K562 (cell line): ENCODE results near the gene BHLHE40. TPM values are rescaled to one million over a fixed set of nuclear protein-coding genes. Genes with fewer than 3 reads are reported as not detected.

Source experiments
- ARID2 ChIP-seq: fragments of 450-650 bp; IDR thresholded peaks from 2 replicates; pipeline ENCODE4 v1.6.1; 2017; ENCODE audit warnings: antibody characterized with exemption, mild to moderate bottlenecking
- ESRRA ChIP-seq: fragments of 450-650 bp; IDR thresholded peaks from 2 replicates; pipeline ENCODE4 v1.6.1; 2014; ENCODE audit warnings: low read depth, mild to moderate bottlenecking, moderate library complexity, borderline replicate concordance
- FOXK2 ChIP-seq, 2 experiments: fragments of 450-650 bp; IDR thresholded peaks in 1 of 2; conservative IDR thresholded peaks in 1 of 2; 2 replicates each; pipeline ENCODE4 v1.6.1; 2016; ENCODE audit warnings: low read depth in 2 of 2, mild to moderate bottlenecking in 1 of 2
- GATAD2A ChIP-seq: fragments of 450-650 bp; IDR thresholded peaks from 2 replicates; pipeline ENCODE4 v1.6.1; 2017
- KLF16 ChIP-seq: IDR thresholded peaks from 2 replicates; pipeline ENCODE4 v1.6.1; 2016; ENCODE audit warnings: antibody characterized with exemption
- MAFK ChIP-seq: IDR thresholded peaks from 2 replicates; pipeline ENCODE4 v1.6.1; 2011; ENCODE audit warnings: low read length, improper control_type of control experiment
- MTA2 ChIP-seq: fragments of 450-650 bp; IDR thresholded peaks from 2 replicates; pipeline ENCODE4 v1.6.1; 2016; ENCODE audit warnings: low read depth
- NR2C1 ChIP-seq, 2 experiments: fragments of 450-650 bp; IDR thresholded peaks; 2 replicates each; pipeline ENCODE4 v1.6.1; 2017; ENCODE audit warnings: mild to moderate bottlenecking in 2 of 2, antibody characterized with exemption in 1 of 2, inconsistent platforms in 1 of 2, missing compliant biosample characterization in 1 of 2, missing genetic modification characterization in 1 of 2
- PURB ChIP-seq: sonication (generic); formaldehyde crosslinking; IDR thresholded peaks from 2 replicates; pipeline ENCODE4 v1.9.0; 2021; ENCODE audit warnings: low read depth, mild to moderate bottlenecking, missing genetic modification reagents
- RAD21 ChIP-seq, 2 experiments: fragments of 250-450 bp in 1 of 2; fragments of 450-650 bp in 1 of 2; sonication (Bioruptor Pico) in 1 of 2; formaldehyde crosslinking in 1 of 2; IDR thresholded peaks in 1 of 2; conservative IDR thresholded peaks in 1 of 2; 2 replicates each; pipeline versions ENCODE4 v1.4.0 to v1.8.0; 2020 to 2022; ENCODE audit warnings: mild to moderate bottlenecking in 2 of 2, moderate library complexity in 1 of 2
- RBFOX2 ChIP-seq: fragments of 200-400 bp; formaldehyde crosslinking; IDR thresholded peaks from 2 replicates; pipeline ENCODE4 v1.6.1; 2017; ENCODE audit warnings: low read depth, mild to moderate bottlenecking, low read length, moderate library complexity
- SIN3B ChIP-seq: fragments of 450-650 bp; IDR thresholded peaks from 2 replicates; pipeline ENCODE4 v1.6.1; 2017; ENCODE audit warnings: low read depth, mild to moderate bottlenecking, moderate library complexity
- TARDBP ChIP-seq: fragments of 450-650 bp; IDR thresholded peaks from 2 replicates; pipeline ENCODE4 v1.6.1; 2016
- ZNF766 ChIP-seq: fragments of 200-800 bp; sonication (Bioruptor generic); conservative IDR thresholded peaks from 2 replicates; pipeline ENCODE4 v1.6.1; 2016; ENCODE audit warnings: missing genetic modification characterization, missing compliant biosample characterization
- polyA plus RNA-seq, 8 experiments: library from polyadenylated mRNA; depleted of rRNA in 4 of 8; stranded (reverse) in 5 of 8; unstranded in 3 of 8; fragments of >200 nt; fragmentation: Nextera tagmentation in 2 of 8; fragmentation: Illumina TruSeq in 1 of 8; extraction: Ambion mirVana in 2 of 8; extraction: Trizol in 1 of 8; gene quantifications; 2 replicates each; pipeline versions ENCODE4 v1.2.1 to v1.2.3, GENCODE V29; 2011 to 2014; ENCODE audit warnings: inconsistent platforms in 1 of 8, missing spikeins in 1 of 8
- total RNA-seq, 7 experiments: library from RNA; depleted of rRNA in 6 of 7; stranded (reverse); fragments of >200 nt in 6 of 7; fragmentation: Illumina TruSeq in 2 of 7; extraction: Trizol in 2 of 7; gene quantifications; 2 replicates each; pipeline versions ENCODE4 v1.2.1 to v1.2.3, GENCODE V29; 2011 to 2021; ENCODE audit warnings: low replicate concordance in 1 of 7
- TF ChIP-seq, protein P1 (sequence below): fragments of 450-650 bp; IDR thresholded peaks from 2 replicates; pipeline ENCODE4 v1.6.1; 2018; ENCODE audit not compliant: partially characterized antibody
- TF ChIP-seq, protein P2 (sequence below): sonication (generic); formaldehyde crosslinking; IDR thresholded peaks from 2 replicates; pipeline ENCODE4 v1.8.0; 2022; ENCODE audit warnings: mild to moderate bottlenecking, missing genetic modification reagents
- TF ChIP-seq, protein P3 (sequence below): fragments of 450-650 bp; IDR thresholded peaks from 2 replicates; pipeline ENCODE4 v1.6.1; 2017; ENCODE audit warnings: mild to moderate bottlenecking, moderate library complexity
- TF ChIP-seq, protein P4 (sequence below): fragments of 450-650 bp; IDR thresholded peaks from 2 replicates; pipeline ENCODE4 v1.6.1; 2016; ENCODE audit warnings: missing biosample characterization, missing genetic modification characterization
- TF ChIP-seq, protein P5 (sequence below): fragments of 250-450 bp; sonication (Bioruptor Pico); IDR thresholded peaks from 2 replicates; pipeline ENCODE4 v1.5.0; 2021; ENCODE audit warnings: mild to moderate bottlenecking, borderline replicate concordance

BHLHE40 gene
- total and polyA plus RNA-seq, 9 of the 15 experiments (the other 6 are each of a cell fraction or from before 2014, with no cell fraction given), result 12.0 to 83.9 (median 31.4) TPM

DNA sequence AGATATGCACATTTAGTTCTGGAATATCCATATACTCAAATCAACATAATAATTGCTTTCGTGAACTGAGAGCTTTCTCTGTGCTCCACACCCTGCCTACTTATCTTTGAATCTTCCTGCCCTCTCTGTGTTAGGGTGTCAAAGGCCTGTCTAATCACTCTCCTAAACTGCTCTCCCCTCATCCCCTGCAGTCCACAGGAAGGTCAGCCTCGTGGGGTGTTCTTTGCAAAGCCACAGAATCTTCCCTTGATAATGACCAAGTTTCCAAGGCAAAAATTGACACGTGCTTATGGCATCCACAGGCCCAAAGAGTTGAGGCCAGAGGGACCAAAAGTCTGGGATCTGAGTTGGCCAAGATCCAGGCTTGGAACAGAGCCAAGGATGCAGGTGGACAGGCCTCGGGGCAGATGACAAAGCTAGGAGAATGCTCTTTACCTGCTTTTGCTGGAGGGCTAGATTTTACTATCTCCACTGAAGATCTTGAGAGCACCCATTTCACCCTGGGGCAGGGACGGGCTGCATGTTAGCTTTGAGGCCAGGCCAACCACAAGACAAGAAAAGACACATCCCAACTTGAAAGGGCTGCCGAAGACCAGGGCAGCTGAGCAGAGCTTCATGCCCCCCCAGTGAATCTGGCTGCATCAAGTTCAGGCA lies 20.4 kb downstream of the BHLHE40 start (continued):
- TF ChIP-seq, protein P1, sequence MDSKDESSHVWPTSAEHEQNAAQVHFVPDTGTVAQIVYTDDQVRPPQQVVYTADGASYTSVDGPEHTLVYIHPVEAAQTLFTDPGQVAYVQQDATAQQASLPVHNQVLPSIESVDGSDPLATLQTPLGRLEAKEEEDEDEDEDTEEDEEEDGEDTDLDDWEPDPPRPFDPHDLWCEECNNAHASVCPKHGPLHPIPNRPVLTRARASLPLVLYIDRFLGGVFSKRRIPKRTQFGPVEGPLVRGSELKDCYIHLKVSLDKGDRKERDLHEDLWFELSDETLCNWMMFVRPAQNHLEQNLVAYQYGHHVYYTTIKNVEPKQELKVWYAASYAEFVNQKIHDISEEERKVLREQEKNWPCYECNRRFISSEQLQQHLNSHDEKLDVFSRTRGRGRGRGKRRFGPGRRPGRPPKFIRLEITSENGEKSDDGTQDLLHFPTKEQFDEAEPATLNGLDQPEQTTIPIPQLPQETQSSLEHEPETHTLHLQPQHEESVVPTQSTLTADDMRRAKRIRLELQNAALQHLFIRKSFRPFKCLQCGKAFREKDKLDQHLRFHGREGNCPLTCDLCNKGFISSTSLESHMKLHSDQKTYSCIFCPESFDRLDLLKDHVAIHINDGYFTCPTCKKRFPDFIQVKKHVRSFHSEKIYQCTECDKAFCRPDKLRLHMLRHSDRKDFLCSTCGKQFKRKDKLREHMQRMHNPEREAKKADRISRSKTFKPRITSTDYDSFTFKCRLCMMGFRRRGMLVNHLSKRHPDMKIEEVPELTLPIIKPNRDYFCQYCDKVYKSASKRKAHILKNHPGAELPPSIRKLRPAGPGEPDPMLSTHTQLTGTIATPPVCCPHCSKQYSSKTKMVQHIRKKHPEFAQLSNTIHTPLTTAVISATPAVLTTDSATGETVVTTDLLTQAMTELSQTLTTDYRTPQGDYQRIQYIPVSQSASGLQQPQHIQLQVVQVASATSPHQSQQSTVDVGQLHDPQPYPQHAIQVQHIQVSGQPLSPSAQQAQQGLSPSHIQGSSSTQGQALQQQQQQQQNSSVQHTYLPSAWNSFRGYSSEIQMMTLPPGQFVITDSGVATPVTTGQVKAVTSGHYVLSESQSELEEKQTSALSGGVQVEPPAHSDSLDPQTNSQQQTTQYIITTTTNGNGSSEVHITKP, result no peak
- TF ChIP-seq RAD21 (CRISPR knock-in tag; conservative IDR thresholded peaks at IDR 0.05 in 1 of 2, IDR thresholded peaks at IDR 0.05 in 1 of 2) (no peak; a peak in 1 of 4 replicates), NR2C1 (IDR thresholded peaks at IDR 0.05) (no peak), NR2C1 (tag; IDR thresholded peaks at IDR 0.05) (peak; percentile 76), PURB (no peak), RBFOX2 (no peak), FOXK2 (conservative IDR thresholded peaks at IDR 0.05 in 1 of 2, IDR thresholded peaks at IDR 0.05 in 1 of 2; ENCODE audit: low read depth in 2 of 2) (no peak), ZNF766 (CRISPR knock-in tag) (peak; percentile 52; the same call in 1 of the 2 replicates), MTA2 (no peak), MAFK (no peak), SIN3B (no peak), ARID2 (no peak), TARDBP (no peak), GATAD2A (0 out of 2 replicates have a peak, but pooled peaks have one; percentile 9), KLF16 (no peak), ESRRA (peak; percentile 66; the same call in 1 of the 2 replicates)
- TF ChIP-seq, protein P2, sequence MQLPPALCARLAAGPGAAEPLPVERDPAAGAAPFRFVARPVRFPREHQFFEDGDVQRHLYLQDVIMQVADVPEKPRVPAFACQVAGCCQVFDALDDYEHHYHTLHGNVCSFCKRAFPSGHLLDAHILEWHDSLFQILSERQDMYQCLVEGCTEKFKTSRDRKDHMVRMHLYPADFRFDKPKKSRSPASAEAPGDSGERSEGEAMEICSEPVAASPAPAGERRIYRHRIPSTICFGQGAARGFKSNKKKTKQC (CRISPR knock-in tag), result no peak
- TF ChIP-seq, protein P3, sequence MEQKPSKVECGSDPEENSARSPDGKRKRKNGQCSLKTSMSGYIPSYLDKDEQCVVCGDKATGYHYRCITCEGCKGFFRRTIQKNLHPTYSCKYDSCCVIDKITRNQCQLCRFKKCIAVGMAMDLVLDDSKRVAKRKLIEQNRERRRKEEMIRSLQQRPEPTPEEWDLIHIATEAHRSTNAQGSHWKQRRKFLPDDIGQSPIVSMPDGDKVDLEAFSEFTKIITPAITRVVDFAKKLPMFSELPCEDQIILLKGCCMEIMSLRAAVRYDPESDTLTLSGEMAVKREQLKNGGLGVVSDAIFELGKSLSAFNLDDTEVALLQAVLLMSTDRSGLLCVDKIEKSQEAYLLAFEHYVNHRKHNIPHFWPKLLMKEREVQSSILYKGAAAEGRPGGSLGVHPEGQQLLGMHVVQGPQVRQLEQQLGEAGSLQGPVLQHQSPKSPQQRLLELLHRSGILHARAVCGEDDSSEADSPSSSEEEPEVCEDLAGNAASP, result no peak
- TF ChIP-seq, protein P4, sequence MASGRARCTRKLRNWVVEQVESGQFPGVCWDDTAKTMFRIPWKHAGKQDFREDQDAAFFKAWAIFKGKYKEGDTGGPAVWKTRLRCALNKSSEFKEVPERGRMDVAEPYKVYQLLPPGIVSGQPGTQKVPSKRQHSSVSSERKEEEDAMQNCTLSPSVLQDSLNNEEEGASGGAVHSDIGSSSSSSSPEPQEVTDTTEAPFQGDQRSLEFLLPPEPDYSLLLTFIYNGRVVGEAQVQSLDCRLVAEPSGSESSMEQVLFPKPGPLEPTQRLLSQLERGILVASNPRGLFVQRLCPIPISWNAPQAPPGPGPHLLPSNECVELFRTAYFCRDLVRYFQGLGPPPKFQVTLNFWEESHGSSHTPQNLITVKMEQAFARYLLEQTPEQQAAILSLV (tag), result no peak
- TF ChIP-seq, protein P5, sequence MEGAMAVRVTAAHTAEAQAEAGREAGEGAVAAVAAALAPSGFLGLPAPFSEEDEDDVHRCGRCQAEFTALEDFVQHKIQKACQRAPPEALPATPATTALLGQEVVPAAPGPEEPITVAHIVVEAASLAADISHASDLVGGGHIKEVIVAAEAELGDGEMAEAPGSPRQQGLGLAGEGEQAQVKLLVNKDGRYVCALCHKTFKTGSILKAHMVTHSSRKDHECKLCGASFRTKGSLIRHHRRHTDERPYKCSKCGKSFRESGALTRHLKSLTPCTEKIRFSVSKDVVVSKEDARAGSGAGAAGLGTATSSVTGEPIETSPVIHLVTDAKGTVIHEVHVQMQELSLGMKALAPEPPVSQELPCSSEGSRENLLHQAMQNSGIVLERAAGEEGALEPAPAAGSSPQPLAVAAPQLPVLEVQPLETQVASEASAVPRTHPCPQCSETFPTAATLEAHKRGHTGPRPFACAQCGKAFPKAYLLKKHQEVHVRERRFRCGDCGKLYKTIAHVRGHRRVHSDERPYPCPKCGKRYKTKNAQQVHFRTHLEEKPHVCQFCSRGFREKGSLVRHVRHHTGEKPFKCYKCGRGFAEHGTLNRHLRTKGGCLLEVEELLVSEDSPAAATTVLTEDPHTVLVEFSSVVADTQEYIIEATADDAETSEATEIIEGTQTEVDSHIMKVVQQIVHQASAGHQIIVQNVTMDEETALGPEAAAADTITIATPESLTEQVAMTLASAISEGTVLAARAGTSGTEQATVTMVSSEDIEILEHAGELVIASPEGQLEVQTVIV, result no peak; the same call in 1 of the 2 replicates
